ENCODE measurements around the gene NRCAM. TPM values are rescaled to one million over a fixed set of nuclear protein-coding genes. Genes with fewer than 3 reads are reported as not detected.
"Not testable (repeated sequence)": the region's sequence is repeated elsewhere in the genome, so short reads cannot be mapped to it uniquely, and the experiment has no call there.

The NRCAM gene
- total RNA-seq, 1 donor from 2014 or later: 0.53 TPM

GRCh38 chr7:108404509-108405420 lies 51.5 kb downstream of the NRCAM start:
- Histone ChIP-seq H3K27me3 (no peaks in the 10 kb centered on the region), H3K4me3 (no peak overlapping the region), H3K9me3 (no peaks in the 10 kb centered on the region), H3K36me3 (no peaks in the 10 kb centered on the region), H3K27ac (no peak overlapping the region), H3K4me1 (no peaks in the 10 kb centered on the region)
- TF ChIP-seq, protein P1, sequence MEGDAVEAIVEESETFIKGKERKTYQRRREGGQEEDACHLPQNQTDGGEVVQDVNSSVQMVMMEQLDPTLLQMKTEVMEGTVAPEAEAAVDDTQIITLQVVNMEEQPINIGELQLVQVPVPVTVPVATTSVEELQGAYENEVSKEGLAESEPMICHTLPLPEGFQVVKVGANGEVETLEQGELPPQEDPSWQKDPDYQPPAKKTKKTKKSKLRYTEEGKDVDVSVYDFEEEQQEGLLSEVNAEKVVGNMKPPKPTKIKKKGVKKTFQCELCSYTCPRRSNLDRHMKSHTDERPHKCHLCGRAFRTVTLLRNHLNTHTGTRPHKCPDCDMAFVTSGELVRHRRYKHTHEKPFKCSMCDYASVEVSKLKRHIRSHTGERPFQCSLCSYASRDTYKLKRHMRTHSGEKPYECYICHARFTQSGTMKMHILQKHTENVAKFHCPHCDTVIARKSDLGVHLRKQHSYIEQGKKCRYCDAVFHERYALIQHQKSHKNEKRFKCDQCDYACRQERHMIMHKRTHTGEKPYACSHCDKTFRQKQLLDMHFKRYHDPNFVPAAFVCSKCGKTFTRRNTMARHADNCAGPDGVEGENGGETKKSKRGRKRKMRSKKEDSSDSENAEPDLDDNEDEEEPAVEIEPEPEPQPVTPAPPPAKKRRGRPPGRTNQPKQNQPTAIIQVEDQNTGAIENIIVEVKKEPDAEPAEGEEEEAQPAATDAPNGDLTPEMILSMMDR (IDR thresholded peaks at IDR 0.05): no peak
- intact Hi-C loops (cut with DNase I): no loop called here
- no peak for DNase-seq (ENCODE audit: low spot score in 2 of 2)

- Histone ChIP-seq H3K9me3 (no peaks in the 10 kb centered on the region), H3K27me3 (no peaks in the 10 kb centered on the region), H3K4me1 (no peaks in the 10 kb centered on the region), H3K4me3 (no peak overlapping the region), H3K27ac (no peak overlapping the region), H3K36me3 (no peaks in the 10 kb centered on the region)
- DNase-seq (ENCODE audit: low spot score in 2 of 2): no peak
- intact Hi-C loops (cut with DNase I): no loop called here
- TF ChIP-seq, protein P1 (IDR thresholded peaks at IDR 0.05): no peak
These were observed 52.5 kb downstream of the NRCAM start for GRCh38 chr7:108403597-108404217.

DNA sequence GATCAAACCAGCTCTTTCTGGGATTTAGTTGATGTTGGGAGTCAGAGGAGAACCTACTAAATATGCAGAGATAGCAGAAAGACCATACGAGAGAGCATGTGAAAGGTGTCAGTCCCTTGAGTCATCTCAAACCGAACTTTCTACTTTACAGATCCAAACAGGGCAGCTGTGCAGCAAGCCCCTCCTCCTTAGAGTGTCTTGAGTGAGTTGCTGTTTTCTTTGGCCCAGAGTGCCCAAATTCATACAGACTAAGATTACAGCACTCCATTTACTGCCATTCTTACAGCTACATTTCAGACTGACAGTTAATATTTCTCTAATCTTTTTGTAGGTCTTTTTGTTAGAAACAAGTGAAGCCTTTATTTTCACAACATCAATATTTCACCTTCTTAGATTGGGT lies 53.4 kb downstream of the NRCAM start:
- H3K9me3 ChIP-seq: no peaks in the 10 kb centered on the region
- no peaks in the 10 kb centered on the region for H3K4me1 ChIP-seq
- no peak overlapping the region for H3K27ac ChIP-seq
- intact Hi-C loops (cut with DNase I): no loop called here
- H3K4me3 ChIP-seq: no peak overlapping the region
- TF ChIP-seq, protein P1 (IDR thresholded peaks at IDR 0.05): no peak
- DNase-seq (ENCODE audit: low spot score in 2 of 2): no peak
- no peaks in the 10 kb centered on the region for H3K27me3 ChIP-seq
- H3K36me3 ChIP-seq: no peaks in the 10 kb centered on the region

- no peaks in the 10 kb centered on the region for H3K4me1 ChIP-seq
- no peak overlapping the region for H3K27ac ChIP-seq
- intact Hi-C loops (cut with DNase I): no loop called here
- H3K27me3 ChIP-seq: no peaks in the 10 kb centered on the region
- TF ChIP-seq, protein P1 (IDR thresholded peaks at IDR 0.05): no peak
- H3K9me3 ChIP-seq: no peaks in the 10 kb centered on the region
- H3K36me3 ChIP-seq: no peaks in the 10 kb centered on the region
- H3K4me3 ChIP-seq: no peak overlapping the region
- no peak for DNase-seq (ENCODE audit: low spot score in 2 of 2)
These were observed 60.2 kb downstream of the NRCAM start for GRCh38 chr7:108396080-108396479.

- intact Hi-C loops (cut with DNase I): no loop called here
- Histone ChIP-seq H3K36me3 (no peaks in the 10 kb centered on the region), H3K4me3 (no peak overlapping the region), H3K9me3 (no peaks in the 10 kb centered on the region), H3K27ac (no peak overlapping the region), H3K27me3 (no peaks in the 10 kb centered on the region), H3K4me1 (no peaks in the 10 kb centered on the region)
- no peak for DNase-seq (ENCODE audit: low spot score in 2 of 2)
- TF ChIP-seq, protein P1 (IDR thresholded peaks at IDR 0.05): no peak
These were observed 60.8 kb downstream of the NRCAM start for GRCh38 chr7:108395426-108395825.

GRCh38 chr7:108393097-108393496 lies 63.1 kb downstream of the NRCAM start:
- H3K27me3 ChIP-seq; H3K27ac ChIP-seq; H3K36me3 ChIP-seq; DNase-seq (ENCODE audit: low spot score in 2 of 2); H3K4me1 ChIP-seq; H3K4me3 ChIP-seq; H3K9me3 ChIP-seq; intact Hi-C loops (cut with DNase I): not testable (repeated sequence)

- H3K4me3 ChIP-seq; intact Hi-C loops (cut with DNase I); H3K4me1 ChIP-seq; H3K27ac ChIP-seq; DNase-seq (ENCODE audit: low spot score in 2 of 2); H3K36me3 ChIP-seq; H3K27me3 ChIP-seq; H3K9me3 ChIP-seq: not testable (repeated sequence)
These were observed 68.5 kb downstream of the NRCAM start for GRCh38 chr7:108387686-108388085.

Measured in ascending aorta (tissue), 2 donors.